ENCODE data around the gene TIMP4. TPM values are rescaled to one million over a fixed set of nuclear protein-coding genes. Genes with fewer than 3 reads are reported as not detected.

The TIMP4 gene
- total RNA-seq, 1 donor from 2014 or later: 0.48 TPM

- peaks cover 4% of the 10 kb centered on the region for H3K4me1 Mint-ChIP-seq (ENCODE audit: unreplicated experiment)
- no peak overlapping the region for H3K27ac Mint-ChIP-seq
- DNase-seq (ENCODE audit: extremely low spot score, unreplicated experiment): no peak
- H3K9me3 Mint-ChIP-seq: no peaks in the 10 kb centered on the region
- H3K36me3 Mint-ChIP-seq: no peaks in the 10 kb centered on the region
- no peak overlapping the region for H3K4me3 Mint-ChIP-seq
- TF ChIP-seq CTCF (conservative IDR thresholded peaks at IDR 0.05): no peak
- no peaks in the 10 kb centered on the region for H3K27me3 Mint-ChIP-seq
Measured at GRCh38 chr3:12185172-12185710, 26.5 kb upstream of the TIMP4 start.

DNA sequence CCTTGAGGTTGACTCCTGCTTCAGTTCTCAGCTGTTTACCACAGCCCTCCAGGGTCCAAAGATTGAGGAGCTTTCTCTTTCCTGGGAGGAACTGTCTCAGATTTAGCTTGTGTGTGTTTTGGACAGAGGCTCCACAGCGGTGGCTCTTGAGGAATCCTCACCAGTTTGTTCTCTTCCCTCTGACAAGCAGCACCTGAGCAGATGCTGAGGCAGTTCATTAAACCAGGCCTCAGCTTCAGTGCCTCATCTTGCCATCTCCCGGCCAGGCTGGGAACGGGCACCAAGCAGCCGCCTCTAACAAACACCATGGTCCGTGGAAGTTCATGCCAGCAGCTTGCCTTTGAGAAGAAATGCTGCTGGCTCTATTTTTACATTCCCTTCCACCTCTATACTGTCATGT lies 25.8 kb upstream of the TIMP4 start:
- Mint-ChIP-seq H3K27ac (no peak overlapping the region), H3K9me3 (no peaks in the 10 kb centered on the region), H3K36me3 (no peaks in the 10 kb centered on the region), H3K4me1 (ENCODE audit: unreplicated experiment) (peaks cover 4% of the 10 kb centered on the region), H3K27me3 (no peaks in the 10 kb centered on the region), H3K4me3 (no peak overlapping the region)
- no peak for TF ChIP-seq CTCF (conservative IDR thresholded peaks at IDR 0.05)
- DNase-seq (ENCODE audit: extremely low spot score, unreplicated experiment): no peak

GRCh38 chr3:12182687-12183441 lies 24.2 kb upstream of the TIMP4 start:
- DNase-seq (ENCODE audit: extremely low spot score, unreplicated experiment): no peak
- Mint-ChIP-seq H3K36me3 (no peaks in the 10 kb centered on the region), H3K27me3 (no peaks in the 10 kb centered on the region), H3K4me3 (no peak overlapping the region), H3K27ac (no peak overlapping the region), H3K9me3 (no peaks in the 10 kb centered on the region), H3K4me1 (ENCODE audit: unreplicated experiment) (peaks cover 4% of the 10 kb centered on the region)
- no peak for TF ChIP-seq CTCF (conservative IDR thresholded peaks at IDR 0.05)

DNA sequence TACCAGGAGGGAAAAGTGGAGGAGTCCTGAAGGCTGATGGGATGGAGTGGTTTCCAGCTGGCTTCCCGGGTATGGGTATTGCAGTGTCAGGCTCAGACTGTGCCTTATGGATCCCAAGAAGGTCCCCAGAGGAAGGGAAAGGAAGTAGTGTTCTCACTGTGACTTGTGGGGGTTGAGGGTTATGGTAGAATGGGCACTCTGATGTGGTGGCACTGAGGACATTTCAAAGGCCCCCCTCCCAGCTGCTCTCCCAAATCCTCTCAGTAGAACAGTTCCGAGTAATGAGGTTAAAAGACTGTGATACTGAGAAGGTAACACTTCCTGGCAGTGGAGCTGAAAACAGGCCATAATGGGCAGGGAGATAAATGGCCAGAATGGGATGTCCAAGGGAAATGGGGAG lies 23.1 kb upstream of the TIMP4 start:
- TF ChIP-seq CTCF (conservative IDR thresholded peaks at IDR 0.05): no peak
- Mint-ChIP-seq H3K36me3 (no peaks in the 10 kb centered on the region), H3K27ac (no peak overlapping the region)

GRCh38 chr3:12181301-12181700 lies 22.6 kb upstream of the TIMP4 start:
- DNase-seq (ENCODE audit: extremely low spot score, unreplicated experiment): no peak
- Mint-ChIP-seq H3K4me3 (no peak overlapping the region), H3K4me1 (ENCODE audit: unreplicated experiment) (no peaks in the 10 kb centered on the region), H3K27ac (no peak overlapping the region), H3K9me3 (no peaks in the 10 kb centered on the region), H3K27me3 (no peaks in the 10 kb centered on the region), H3K36me3 (no peaks in the 10 kb centered on the region)
- no peak for TF ChIP-seq CTCF (conservative IDR thresholded peaks at IDR 0.05)

More for the DNA sequence above, 23.1 kb upstream of the TIMP4 start:
- no peak for DNase-seq (ENCODE audit: extremely low spot score, unreplicated experiment)
- Mint-ChIP-seq H3K4me3 (no peak overlapping the region), H3K4me1 (ENCODE audit: unreplicated experiment) (no peaks in the 10 kb centered on the region), H3K27me3 (no peaks in the 10 kb centered on the region), H3K9me3 (no peaks in the 10 kb centered on the region)

All from type B pancreatic cell (in vitro differentiated cells).